Uterus (tissue), 4 donors: ENCODE measurements around the gene MARVELD3. TPM values are rescaled to one million over a fixed set of nuclear protein-coding genes. Genes with fewer than 3 reads are reported as not detected.

Source experiments
- DNase-seq, 2 donors: peaks; one replicate each; pipeline ENCODE4 v3.0.0-alpha.2; 2019 to 2020
- H3K27ac ChIP-seq, 2 donors: fragments of 200-600 bp; sonication (generic); 1 replicate in 1 of 2; 2 replicates in 1 of 2; pipeline ENCODE4 v1.5.1; 2016 to 2018
- H3K27me3 ChIP-seq, 2 donors: fragments of 200-600 bp; sonication (generic); one replicate each; pipeline ENCODE4 v1.5.1; 2018 to 2019; ENCODE audit warnings: control low read depth in 1 of 2
- H3K36me3 ChIP-seq, 2 donors: fragments of 200-600 bp; sonication (generic); one replicate each; pipeline ENCODE4 v1.5.1; 2019; ENCODE audit warnings: control low read depth in 1 of 2
- H3K4me1 ChIP-seq, 2 donors: fragments of 200-600 bp; sonication (generic); one replicate each; pipeline ENCODE4 v1.5.1; 2018 to 2019; ENCODE audit warnings: control low read depth in 1 of 2
- H3K4me3 ChIP-seq, 2 donors: fragments of 200-600 bp; sonication (generic); 1 replicate in 1 of 2; 2 replicates in 1 of 2; pipeline ENCODE4 v1.5.1; 2018 to 2019; ENCODE audit warnings: mild to moderate bottlenecking in 1 of 2
- H3K9me3 ChIP-seq, 2 donors: fragments of 200-600 bp; sonication (generic); one replicate each; pipeline ENCODE4 v1.5.1; 2019; ENCODE audit warnings: control low read depth in 1 of 2
- CTCF ChIP-seq, 4 experiments: fragments of 200-600 bp in 2 of 4; fragments of 450-650 bp in 2 of 4; sonication (generic) in 2 of 4; IDR thresholded peaks; one replicate each; pipeline ENCODE4 v1.5.1; 2016 to 2019; ENCODE audit warnings: antibody characterized with exemption in 4 of 4, mild to moderate bottlenecking in 2 of 4, moderate library complexity in 1 of 4
- POLR2A ChIP-seq, 2 donors: fragments of 450-650 bp; IDR thresholded peaks; one replicate each; pipeline ENCODE4 v1.6.1; 2016; ENCODE audit warnings: antibody characterized with exemption in 2 of 2, mild to moderate bottlenecking in 1 of 2, moderate library complexity in 1 of 2
- intact Hi-C: fragments of 100-400 bp; cut with DNase I; formaldehyde crosslinking; loops from one replicate; pipeline ENCODE4 v1.15.1; 2023; ENCODE audit warnings: low total_unique reads
- total RNA-seq, 4 donors: library from RNA; depleted of rRNA in 3 of 4; stranded (reverse); fragments of >200 nt in 3 of 4; gene quantifications; one replicate each; pipeline versions ENCODE4 v1.1.0 to v1.2.4, GENCODE V29; 2014 to 2023
- donor health status: DM: yes; HTN: yes; CAD: no.

Gene MARVELD3
- total RNA-seq, 4 donors from 2014 or later = 0.21 to 5.7 (median 1.8) TPM; not detected in 1

- no peaks in the 10 kb centered on the region for H3K4me1 ChIP-seq
- H3K27me3 ChIP-seq = no peaks in the 10 kb centered on the region
- H3K9me3 ChIP-seq = no peaks in the 10 kb centered on the region
- TF ChIP-seq POLR2A (IDR thresholded peaks at IDR 0.05) (no peak), CTCF (IDR thresholded peaks at IDR 0.05) (no peak)
- no peak for DNase-seq
- no peaks in the 10 kb centered on the region for H3K36me3 ChIP-seq
- H3K4me3 ChIP-seq = no peak overlapping the region
- intact Hi-C loops = no loop called here
- no peak overlapping the region for H3K27ac ChIP-seq
Observed at GRCh38 chr16:71666928-71667707, 41.1 kb downstream of the MARVELD3 start.

GRCh38 chr16:71669926-71670536 lies 44.0 kb downstream of the MARVELD3 start:
- no peaks in the 10 kb centered on the region for H3K27me3 ChIP-seq
- no peak for DNase-seq
- H3K36me3 ChIP-seq = no peaks in the 10 kb centered on the region

GRCh38 chr16:71670537-71670936 lies 44.6 kb downstream of the MARVELD3 start:
- intact Hi-C loops = no loop called here
- Histone ChIP-seq H3K27me3 (no peaks in the 10 kb centered on the region), H3K4me1 (no peaks in the 10 kb centered on the region), H3K4me3 (no peak overlapping the region), H3K36me3 (no peaks in the 10 kb centered on the region), H3K9me3 (no peaks in the 10 kb centered on the region), H3K27ac (no peak overlapping the region)
- DNase-seq = no peak
- TF ChIP-seq POLR2A (IDR thresholded peaks at IDR 0.05) (no peak), CTCF (IDR thresholded peaks at IDR 0.05) (no peak)

More at GRCh38 chr16:71669926-71670536, 44.0 kb downstream of the MARVELD3 start:
- intact Hi-C loops = no loop called here
- Histone ChIP-seq H3K4me1 (no peaks in the 10 kb centered on the region), H3K4me3 (no peak overlapping the region), H3K27ac (no peak overlapping the region), H3K9me3 (no peaks in the 10 kb centered on the region)
- TF ChIP-seq POLR2A (IDR thresholded peaks at IDR 0.05) = no peak
- no peak for TF ChIP-seq CTCF (IDR thresholded peaks at IDR 0.05)

- no peaks in the 10 kb centered on the region for H3K36me3 ChIP-seq
- no peaks in the 10 kb centered on the region for H3K27me3 ChIP-seq
- intact Hi-C loops = no loop called here
- no peak for DNase-seq
- H3K27ac ChIP-seq = no peak overlapping the region
- H3K9me3 ChIP-seq = no peaks in the 10 kb centered on the region
- TF ChIP-seq POLR2A (IDR thresholded peaks at IDR 0.05) = no peak
- no peak for TF ChIP-seq CTCF (IDR thresholded peaks at IDR 0.05)
- H3K4me1 ChIP-seq = no peaks in the 10 kb centered on the region
- no peak overlapping the region for H3K4me3 ChIP-seq
Observed at GRCh38 chr16:71671165-71671564, 45.2 kb downstream of the MARVELD3 start.

GRCh38 chr16:71672125-71672524 lies 46.1 kb downstream of the MARVELD3 start:
- Histone ChIP-seq H3K4me3 (no peak overlapping the region), H3K27me3 (no peaks in the 10 kb centered on the region), H3K36me3 (no peaks in the 10 kb centered on the region), H3K27ac (no peak overlapping the region), H3K9me3 (no peaks in the 10 kb centered on the region), H3K4me1 (no peaks in the 10 kb centered on the region)
- DNase-seq = no peak
- no peak for TF ChIP-seq CTCF (IDR thresholded peaks at IDR 0.05)
- intact Hi-C loops = no loop called here
